OCI-LY7 (cell line): ENCODE results near the gene FAM107B. TPM values are rescaled to one million over a fixed set of nuclear protein-coding genes. Genes with fewer than 3 reads are reported as not detected.

ENCODE experiments used
- BruUV-seq: library from RNA; stranded (reverse); fragments of 400-500 nt; replicated peaks from 2 replicates; lab custom pipeline; 2021; lab: Mats Ljungman, UMichigan
- CTCF ChIA-PET: fragments of 300-600 bp; sonication (Branson Sonifier 250); formaldehyde crosslinking; loops from one replicate; lab custom pipeline; 2022; ENCODE audit warnings: antibody characterized with exemption; ENCODE audit not compliant: unreplicated experiment; lab: Charles Lee
- POLR2A ChIA-PET: fragments of 300-600 bp; sonication (Branson Sonifier 250); formaldehyde crosslinking; loops from one replicate; lab custom pipeline; 2022; ENCODE audit warnings: antibody characterized with exemption; lab: Charles Lee
- DNase-seq: peaks from one replicate; pipeline ENCODE4 v3.0.0-alpha.2; 2015; ENCODE audit warnings: low spot score
- H2AFZ ChIP-seq: fragments of 200-600 bp; sonication (generic), shearing (Covaris generic); 2 replicates; pipeline ENCODE4 v1.6.1; 2014; ENCODE audit warnings: mild to moderate bottlenecking, antibody characterized with exemption, low read length, moderate library complexity
- H3K27ac ChIP-seq: fragments of 200-600 bp; sonication (generic); 2 replicates; pipeline ENCODE4 v1.5.1; 2014; ENCODE audit warnings: mixed run types, low read depth, mild to moderate bottlenecking, moderate library complexity, low read length, inconsistent platforms; ENCODE audit not compliant: poor library complexity, severe bottlenecking
- H3K36me3 ChIP-seq: fragments of 200-600 bp; sonication (generic); 2 replicates; pipeline ENCODE4 v1.6.1; 2014; ENCODE audit warnings: mild to moderate bottlenecking, antibody characterized with exemption, low read length, moderate library complexity, mixed read lengths; ENCODE audit not compliant: insufficient read depth
- H3K4me1 ChIP-seq: fragments of 200-600 bp; sonication (generic); 2 replicates; pipeline ENCODE4 v1.5.1; 2014; ENCODE audit warnings: mild to moderate bottlenecking, low read length; ENCODE audit not compliant: insufficient read depth, poor library complexity, severe bottlenecking
- H3K4me2 ChIP-seq: fragments of 200-600 bp; sonication (generic); 2 replicates; pipeline ENCODE4 v1.6.1; 2014; ENCODE audit warnings: mild to moderate bottlenecking, low read length
- H3K4me3 ChIP-seq: fragments of 200-600 bp; sonication (generic); 2 replicates; pipeline ENCODE4 v1.5.1; 2014; ENCODE audit warnings: mild to moderate bottlenecking, low read depth, low read length; ENCODE audit not compliant: poor library complexity, severe bottlenecking
- H3K79me2 ChIP-seq: fragments of 200-600 bp; sonication (generic); 2 replicates; pipeline ENCODE4 v1.6.1; 2016; ENCODE audit warnings: low read depth, mild to moderate bottlenecking, low read length, moderate library complexity, mixed read lengths; ENCODE audit not compliant: insufficient read depth
- H3K9me2 ChIP-seq: fragments of 200-600 bp; sonication (generic); 2 replicates; pipeline ENCODE4 v1.6.1; 2016; ENCODE audit warnings: mild to moderate bottlenecking, low read length, mixed read lengths; ENCODE audit not compliant: insufficient read depth
- H3K9me3 ChIP-seq: fragments of 200-600 bp; sonication (generic); 2 replicates; pipeline ENCODE4 v1.6.1; 2014; ENCODE audit warnings: mild to moderate bottlenecking, mixed run types, low read length, mixed read lengths
- H4K20me1 ChIP-seq: fragments of 200-600 bp; sonication (generic); 2 replicates; pipeline ENCODE4 v1.6.1; 2014; ENCODE audit warnings: mild to moderate bottlenecking, antibody characterized with exemption, low read length, moderate library complexity, mixed read lengths; ENCODE audit not compliant: insufficient read depth
- CTCF ChIP-seq: fragments of 200-600 bp; sonication (generic); conservative IDR thresholded peaks from 2 replicates; pipeline ENCODE4 v1.5.1; 2014; ENCODE audit warnings: mild to moderate bottlenecking, antibody characterized with exemption, low read length, moderate library complexity, mixed read lengths
- EZH2phosphoT487 ChIP-seq: fragments of 200-600 bp; sonication (generic); IDR thresholded peaks from 2 replicates; pipeline ENCODE4 v1.6.1; 2018; ENCODE audit warnings: low read depth, borderline replicate concordance, mild to moderate bottlenecking, mixed run types, antibody characterized with exemption, low read length, moderate library complexity, mixed read lengths
- intact Hi-C: fragments of 100-400 bp; cut with micrococcal nuclease; formaldehyde crosslinking; loops from one replicate; pipeline ENCODE4 v1.10.0; 2022; ENCODE audit not compliant: unreplicated experiment
- total RNA-seq, 2 experiments: library from RNA; depleted of rRNA in 1 of 2; stranded (reverse); fragments of >200 nt in 1 of 2; shearing (Covaris generic) in 1 of 2; gene quantifications; 2 replicates each; pipeline ENCODE4 v1.2.3, GENCODE V29; 2014 to 2022

Gene FAM107B
- total RNA-seq, 2 experiments from 2014 or later: 114 to 398 TPM

- H3K27ac ChIP-seq: no peak overlapping the region
- intact Hi-C loops: no loop called here
- H3K4me3 ChIP-seq: no peak overlapping the region
- peaks cover 100% of the 10 kb centered on the region for H3K79me2 ChIP-seq
- no peak overlapping the region for H2AFZ ChIP-seq
- ChIA-PET CTCF (no interaction called here), POLR2A (no interaction called here)
- no peaks in the 10 kb centered on the region for H3K9me3 ChIP-seq
- H4K20me1 ChIP-seq: peaks cover 21% of the 10 kb centered on the region
- DNase-seq: no peak
- TF ChIP-seq CTCF (no peak), EZH2phosphoT487 (no peak)
- no peaks in the 10 kb centered on the region for H3K9me2 ChIP-seq
- no TSS peak for BruUV-seq
- H3K4me1 ChIP-seq: peaks cover 85% of the 10 kb centered on the region
- peak overlapping the region; percentile 27; the same call in 1 of the 2 replicates for H3K4me2 ChIP-seq
- H3K36me3 ChIP-seq: peaks cover 88% of the 10 kb centered on the region
Observed at GRCh38 chr10:14583967-14584366, 190.7 kb downstream of the FAM107B start.

GRCh38 chr10:14583252-14583651 lies 191.4 kb downstream of the FAM107B start:
- BruUV-seq: no TSS peak
- no peak overlapping the region for H3K4me3 ChIP-seq
- H2AFZ ChIP-seq: no peak overlapping the region
- no peak for DNase-seq
- H3K4me1 ChIP-seq: peaks cover 84% of the 10 kb centered on the region
- POLR2A ChIA-PET: interaction anchor here (0.6 kb wide), 1 partner anchor 219 kb away, joined by 3 read pairs; no protein-coding TSS in a partner anchor
- peaks cover 26% of the 10 kb centered on the region for H4K20me1 ChIP-seq
- H3K9me3 ChIP-seq: no peaks in the 10 kb centered on the region
- H3K27ac ChIP-seq: no peak overlapping the region
- H3K9me2 ChIP-seq: no peaks in the 10 kb centered on the region
- TF ChIP-seq CTCF (no peak), EZH2phosphoT487 (no peak)
- peaks cover 100% of the 10 kb centered on the region for H3K79me2 ChIP-seq
- intact Hi-C loops: no loop called here
- CTCF ChIA-PET: no interaction called here
- peak overlapping the region; percentile 27; the same call in 1 of the 2 replicates for H3K4me2 ChIP-seq
- peaks cover 88% of the 10 kb centered on the region for H3K36me3 ChIP-seq

- intact Hi-C loops: no loop called here
- POLR2A ChIA-PET: interaction anchor here (0.9 kb wide), 1 partner anchor 18 kb away, joined by 10 read pairs; no protein-coding TSS in a partner anchor
Observed at GRCh38 chr10:14581553-14582321, 193.0 kb downstream of the FAM107B start.

More at GRCh38 chr10:14581553-14582321, 193.0 kb downstream of the FAM107B start:
- H3K9me2 ChIP-seq: no peaks in the 10 kb centered on the region
- peaks cover 88% of the 10 kb centered on the region for H3K36me3 ChIP-seq
- H4K20me1 ChIP-seq: peaks cover 30% of the 10 kb centered on the region
- H3K4me3 ChIP-seq: no peak overlapping the region
- peak overlapping the region; percentile 16; the same call in 1 of the 2 replicates for H3K4me2 ChIP-seq
- TF ChIP-seq EZH2phosphoT487 (no peak), CTCF (no peak)
- no peak for DNase-seq
- CTCF ChIA-PET: no interaction called here
- H3K4me1 ChIP-seq: peaks cover 82% of the 10 kb centered on the region
- no peak overlapping the region for H2AFZ ChIP-seq
- peaks cover 100% of the 10 kb centered on the region for H3K79me2 ChIP-seq
- no TSS peak for BruUV-seq
- H3K9me3 ChIP-seq: no peaks in the 10 kb centered on the region
- H3K27ac ChIP-seq: no peak overlapping the region
